ENCODE measurements around the gene PSPH.

GRCh38 chr7:56074371-56074791 is 23.1 kb upstream of the PSPH start:
- TF ChIP-seq TEAD4 (IDR thresholded peaks at IDR 0.05; ENCODE audit: borderline replicate concordance, insufficient read depth) (no peak), EP300 (IDR thresholded peaks at IDR 0.05; ENCODE audit: borderline replicate concordance in 1 of 2, low read depth in 1 of 2, low read length in 1 of 2) (0 out of 4 replicates have a peak, but pooled peaks of 1 of the 2 experiments have one; percentile 27), FOXM1 (IDR thresholded peaks at IDR 0.05; ENCODE audit: low read depth) (no peak), POLR2AphosphoS5 (IDR thresholded peaks at IDR 0.05; ENCODE audit: low read depth, low read length) (peak; percentile 17; the same call in 1 of the 2 replicates), MAX (IDR thresholded peaks at IDR 0.05; ENCODE audit: low read depth) (peak; percentile 32; the same call in 1 of the 2 replicates), SIN3A (IDR thresholded peaks at IDR 0.05; ENCODE audit: borderline replicate concordance, low read depth, low read length) (no peak), RAD21 (IDR thresholded peaks at IDR 0.05; ENCODE audit: low read length) (peak; percentile 99), YY1 (IDR thresholded peaks at IDR 0.05; ENCODE audit: low read depth) (no peak)
- TF ChIP-seq, protein P1, sequence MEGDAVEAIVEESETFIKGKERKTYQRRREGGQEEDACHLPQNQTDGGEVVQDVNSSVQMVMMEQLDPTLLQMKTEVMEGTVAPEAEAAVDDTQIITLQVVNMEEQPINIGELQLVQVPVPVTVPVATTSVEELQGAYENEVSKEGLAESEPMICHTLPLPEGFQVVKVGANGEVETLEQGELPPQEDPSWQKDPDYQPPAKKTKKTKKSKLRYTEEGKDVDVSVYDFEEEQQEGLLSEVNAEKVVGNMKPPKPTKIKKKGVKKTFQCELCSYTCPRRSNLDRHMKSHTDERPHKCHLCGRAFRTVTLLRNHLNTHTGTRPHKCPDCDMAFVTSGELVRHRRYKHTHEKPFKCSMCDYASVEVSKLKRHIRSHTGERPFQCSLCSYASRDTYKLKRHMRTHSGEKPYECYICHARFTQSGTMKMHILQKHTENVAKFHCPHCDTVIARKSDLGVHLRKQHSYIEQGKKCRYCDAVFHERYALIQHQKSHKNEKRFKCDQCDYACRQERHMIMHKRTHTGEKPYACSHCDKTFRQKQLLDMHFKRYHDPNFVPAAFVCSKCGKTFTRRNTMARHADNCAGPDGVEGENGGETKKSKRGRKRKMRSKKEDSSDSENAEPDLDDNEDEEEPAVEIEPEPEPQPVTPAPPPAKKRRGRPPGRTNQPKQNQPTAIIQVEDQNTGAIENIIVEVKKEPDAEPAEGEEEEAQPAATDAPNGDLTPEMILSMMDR (IDR thresholded peaks at IDR 0.05) = peak; percentile 99
- TF ChIP-seq, protein P2, sequence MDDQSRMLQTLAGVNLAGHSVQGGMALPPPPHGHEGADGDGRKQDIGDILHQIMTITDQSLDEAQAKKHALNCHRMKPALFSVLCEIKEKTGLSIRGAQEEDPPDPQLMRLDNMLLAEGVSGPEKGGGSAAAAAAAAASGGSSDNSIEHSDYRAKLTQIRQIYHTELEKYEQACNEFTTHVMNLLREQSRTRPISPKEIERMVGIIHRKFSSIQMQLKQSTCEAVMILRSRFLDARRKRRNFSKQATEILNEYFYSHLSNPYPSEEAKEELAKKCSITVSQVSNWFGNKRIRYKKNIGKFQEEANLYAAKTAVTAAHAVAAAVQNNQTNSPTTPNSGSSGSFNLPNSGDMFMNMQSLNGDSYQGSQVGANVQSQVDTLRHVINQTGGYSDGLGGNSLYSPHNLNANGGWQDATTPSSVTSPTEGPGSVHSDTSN (IDR thresholded peaks at IDR 0.05) = no peak; the same call in 1 of the 2 replicates
- TF ChIP-seq, protein P3, sequence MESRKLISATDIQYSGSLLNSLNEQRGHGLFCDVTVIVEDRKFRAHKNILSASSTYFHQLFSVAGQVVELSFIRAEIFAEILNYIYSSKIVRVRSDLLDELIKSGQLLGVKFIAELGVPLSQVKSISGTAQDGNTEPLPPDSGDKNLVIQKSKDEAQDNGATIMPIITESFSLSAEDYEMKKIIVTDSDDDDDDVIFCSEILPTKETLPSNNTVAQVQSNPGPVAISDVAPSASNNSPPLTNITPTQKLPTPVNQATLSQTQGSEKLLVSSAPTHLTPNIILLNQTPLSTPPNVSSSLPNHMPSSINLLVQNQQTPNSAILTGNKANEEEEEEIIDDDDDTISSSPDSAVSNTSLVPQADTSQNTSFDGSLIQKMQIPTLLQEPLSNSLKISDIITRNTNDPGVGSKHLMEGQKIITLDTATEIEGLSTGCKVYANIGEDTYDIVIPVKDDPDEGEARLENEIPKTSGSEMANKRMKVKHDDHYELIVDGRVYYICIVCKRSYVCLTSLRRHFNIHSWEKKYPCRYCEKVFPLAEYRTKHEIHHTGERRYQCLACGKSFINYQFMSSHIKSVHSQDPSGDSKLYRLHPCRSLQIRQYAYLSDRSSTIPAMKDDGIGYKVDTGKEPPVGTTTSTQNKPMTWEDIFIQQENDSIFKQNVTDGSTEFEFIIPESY (IDR thresholded peaks at IDR 0.05; ENCODE audit: borderline replicate concordance, low read depth) = no peak
